NCI-H526 treated with DMSO at 0.1 percent for 48 hours (cell line): ENCODE measurements around the gene PADI1.
A peak's percentile ranks its signal among the peaks of the same experiment; 100 is the strongest.

ENCODE experiments used
- DNase-seq: peaks from one replicate; lab custom pipeline; 2025; lab: John Stamatoyannopoulos, UW

PADI1 gene

GRCh38 chr1:17198476-17199258 is 6.3 kb upstream of the PADI1 start:
- no peak for DNase-seq

DNA sequence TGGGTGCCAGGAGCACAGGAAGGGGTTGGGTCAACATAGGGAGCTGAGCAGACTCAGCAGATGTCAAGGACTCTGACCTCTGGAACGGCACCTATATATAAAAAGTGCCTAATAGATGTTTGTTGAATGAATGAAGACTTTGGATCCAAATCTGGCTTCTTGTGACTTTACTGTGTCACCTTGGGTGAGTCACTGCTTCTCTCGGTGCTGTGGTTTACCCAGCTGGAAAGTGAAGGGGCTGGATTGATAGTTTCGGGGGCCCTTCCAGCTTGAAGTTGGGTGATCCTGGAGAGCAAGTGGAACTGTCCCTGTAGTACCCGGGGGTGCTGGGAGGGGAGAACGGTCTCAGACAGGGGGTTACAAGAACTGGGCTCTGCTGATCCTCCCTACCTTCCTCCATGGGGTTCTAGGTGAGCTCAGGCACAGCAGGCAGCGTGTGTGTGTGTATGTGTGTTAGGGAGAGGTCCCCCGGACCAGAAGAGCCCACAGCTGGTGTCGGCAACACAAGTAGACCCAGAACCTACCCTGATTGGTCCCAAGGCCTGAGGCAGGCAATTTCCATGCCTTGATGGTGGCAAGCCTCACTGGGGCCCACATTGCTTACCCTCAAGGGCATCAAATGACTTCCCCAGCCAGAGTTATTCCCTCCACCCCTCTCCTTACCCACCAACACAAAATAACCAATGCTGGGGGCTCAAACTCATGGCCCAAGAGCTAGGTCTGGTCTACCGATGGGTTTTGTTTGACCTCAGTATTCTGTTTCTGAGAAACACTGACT is 5.5 kb upstream of the PADI1 start:
- DNase-seq = no peak

GRCh38 chr1:17200246-17200645 is 4.7 kb upstream of the PADI1 start:
- DNase-seq = no peak

DNA sequence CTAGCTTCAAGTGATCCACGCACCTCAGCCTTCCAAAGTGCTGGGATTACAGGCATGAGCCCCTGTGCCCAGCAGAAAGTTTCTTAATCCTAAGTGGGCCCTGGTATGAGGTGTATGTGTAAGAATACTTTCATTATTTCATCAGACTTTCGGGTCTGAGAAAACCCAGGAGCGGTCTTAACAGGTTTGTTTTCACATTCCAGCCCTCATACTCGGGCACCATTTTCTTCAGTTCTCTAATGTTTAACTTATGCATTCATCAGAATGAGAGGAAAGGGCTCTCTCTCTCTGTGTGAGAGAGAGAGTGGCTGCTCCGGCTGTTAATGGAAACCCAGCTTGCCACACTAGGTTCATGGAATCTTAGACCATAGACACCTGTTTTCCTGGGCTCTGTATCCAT is 4.2 kb upstream of the PADI1 start:
- no peak for DNase-seq

- DNase-seq = no peak
These were observed 3.5 kb upstream of the PADI1 start for GRCh38 chr1:17201201-17202021.

DNA sequence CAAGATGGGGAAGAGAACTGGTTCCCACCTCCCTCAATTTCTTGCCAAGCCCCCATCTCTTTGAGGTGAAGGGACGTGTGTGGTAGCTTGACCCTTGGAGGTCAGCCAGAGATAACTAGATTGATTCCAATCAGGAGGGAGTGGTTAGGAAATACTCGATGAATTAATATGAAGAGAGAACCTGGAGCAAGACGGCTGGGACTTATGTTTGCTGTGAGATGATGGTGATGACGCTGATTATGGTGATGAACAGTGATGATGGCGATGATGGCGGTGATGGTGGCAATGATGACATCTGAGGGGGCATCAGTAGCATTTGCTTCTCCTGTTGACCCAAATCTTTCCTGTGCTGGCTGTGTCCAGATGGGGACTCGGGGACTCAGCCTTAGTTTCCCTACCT is 724 bp downstream of the PADI1 start:
- DNase-seq = no peak

- DNase-seq = no peak
These were observed 1.3 kb downstream of the PADI1 start for GRCh38 chr1:17206196-17206595.

GRCh38 chr1:17207046-17207445 is 2.1 kb downstream of the PADI1 start:
- DNase-seq = no peak

- DNase-seq = no peak
These were observed 2.6 kb downstream of the PADI1 start for GRCh38 chr1:17207540-17207939.

- no peak for DNase-seq
These were observed 3.1 kb downstream of the PADI1 start for GRCh38 chr1:17207966-17208418.

DNA sequence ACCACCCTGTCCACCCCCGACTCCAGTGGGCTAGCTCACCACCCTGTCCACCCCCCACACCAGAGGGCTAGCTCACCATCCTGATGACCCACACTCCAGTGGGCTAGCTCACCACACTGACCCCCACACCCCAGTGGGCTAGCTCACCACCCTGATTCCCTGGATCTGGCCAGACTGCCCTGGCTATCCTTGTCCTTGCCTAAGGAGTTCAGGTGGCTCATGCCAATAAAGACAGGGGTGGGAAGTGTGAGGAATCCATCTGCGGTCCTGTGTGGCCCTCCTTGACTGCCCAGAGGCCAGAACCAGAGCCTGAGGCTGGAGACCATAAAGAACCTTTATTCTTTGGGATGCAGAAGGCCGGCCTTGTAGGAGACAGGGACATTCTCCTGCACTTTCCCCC is 3.6 kb downstream of the PADI1 start:
- no peak for DNase-seq

GRCh38 chr1:17209430-17209829 is 4.5 kb downstream of the PADI1 start:
- DNase-seq = no peak

- DNase-seq = no peak
These were observed 5.2 kb downstream of the PADI1 start for GRCh38 chr1:17210176-17210575.

DNA sequence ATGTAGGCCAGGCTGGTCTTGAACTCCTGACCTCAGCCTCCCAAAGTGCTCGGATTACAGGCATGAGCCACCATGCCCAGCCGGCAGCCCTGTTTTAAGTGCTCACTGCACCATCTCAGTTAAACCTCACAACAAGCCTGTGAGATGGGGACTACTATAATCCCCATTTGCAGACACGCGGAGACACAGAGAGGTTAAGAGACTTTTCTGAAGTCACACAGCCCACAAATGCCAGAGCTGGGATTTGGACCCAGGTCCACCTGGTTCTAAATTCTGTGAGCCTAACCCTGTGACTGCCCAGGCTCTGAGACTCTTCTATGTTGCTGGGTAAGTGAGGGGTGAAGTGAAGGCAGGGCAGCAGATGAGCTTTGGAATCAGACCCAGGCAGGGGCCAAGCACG is 6.4 kb downstream of the PADI1 start:
- DNase-seq = no peak

GRCh38 chr1:17212009-17212408 is 7.1 kb downstream of the PADI1 start:
- DNase-seq = no peak

GRCh38 chr1:17212487-17213121 is 7.7 kb downstream of the PADI1 start:
- DNase-seq = peak; percentile 39

GRCh38 chr1:17213148-17213781 is 8.3 kb downstream of the PADI1 start:
- no peak for DNase-seq

GRCh38 chr1:17213782-17214148 is 8.8 kb downstream of the PADI1 start:
- DNase-seq = no peak

DNA sequence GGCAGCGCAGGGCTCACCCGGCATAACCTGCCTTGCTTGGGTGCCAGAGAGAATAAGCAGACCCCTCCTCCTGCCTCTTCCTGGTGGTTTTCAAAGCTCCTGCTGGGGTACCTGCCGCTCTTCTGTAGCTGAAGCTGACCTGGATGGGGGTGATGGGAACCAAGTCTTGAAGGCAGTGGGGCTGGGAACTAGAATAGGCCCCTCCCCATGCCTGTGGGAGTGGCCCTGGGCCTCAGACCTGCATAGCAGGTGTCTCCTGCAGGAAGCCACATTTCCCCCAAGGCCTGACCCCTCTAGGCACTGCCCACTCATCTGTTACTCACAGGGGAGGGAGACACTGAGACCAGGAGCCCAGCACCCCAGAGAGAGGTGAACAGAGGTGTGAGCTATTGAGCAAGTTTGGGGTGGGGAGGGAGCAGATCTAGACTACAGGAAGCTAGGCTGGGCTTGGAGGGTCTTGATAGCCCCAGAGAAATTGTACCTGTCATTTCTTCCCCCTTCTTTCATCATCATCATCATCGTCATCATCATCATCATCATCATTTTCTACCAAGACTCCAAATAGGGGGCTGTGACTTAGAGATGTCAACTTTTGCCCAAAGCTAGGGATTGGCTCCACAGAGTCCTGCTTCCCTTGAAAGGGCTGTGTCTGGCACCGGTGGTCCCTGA is 10.1 kb downstream of the PADI1 start:
- DNase-seq = no peak

GRCh38 chr1:17215545-17215890 is 10.6 kb downstream of the PADI1 start:
- no peak for DNase-seq

GRCh38 chr1:17216078-17216477 is 11.2 kb downstream of the PADI1 start:
- no peak for DNase-seq
